ENCODE measurements around the gene VEPH1.

DNA sequence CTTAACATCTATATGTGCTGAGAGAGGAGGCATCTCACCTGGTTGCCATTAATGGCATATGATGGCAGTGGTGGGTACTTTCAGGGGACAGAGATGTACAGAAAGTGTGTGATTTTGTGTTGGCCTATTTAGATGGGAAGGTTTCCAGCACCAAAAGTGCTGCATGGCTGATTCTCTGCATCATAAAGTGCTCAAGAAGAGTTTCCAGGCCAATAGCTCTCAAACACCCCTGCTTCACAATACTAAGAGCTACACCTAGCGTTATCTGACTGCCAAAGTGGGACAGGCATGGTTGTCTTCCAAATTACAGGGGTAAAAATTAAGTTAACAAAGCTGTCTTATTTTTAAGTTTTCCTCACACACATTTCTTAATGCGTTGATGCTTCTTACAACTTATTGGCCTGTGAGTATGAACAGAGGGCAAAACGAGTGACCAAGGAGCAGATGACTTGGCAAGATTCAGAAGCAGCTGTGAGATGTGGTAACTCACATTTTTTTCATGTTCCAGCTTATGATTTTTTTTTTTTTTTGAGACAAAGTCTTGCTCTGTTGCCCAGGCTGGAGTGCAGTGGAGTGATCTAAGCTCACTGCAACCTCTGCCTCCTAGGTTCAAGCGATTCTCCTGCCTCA, 41.4 kb upstream of the VEPH1 start:
- no peak for TF ChIP-seq RARB (CRISPR knock-in tag; IDR thresholded peaks at IDR 0.05)
- TF ChIP-seq JUNB (IDR thresholded peaks at IDR 0.05) = no peak
- TF ChIP-seq ZSCAN20 (CRISPR knock-in tag; IDR thresholded peaks at IDR 0.05) = no peak

Data from A549 (cell line).